Fibroblast of mammary gland (primary cell): Measurements from ENCODE around the gene TMEM143.
A peak's percentile ranks its signal among the peaks of the same experiment; 100 is the strongest.

ENCODE experiments used
- DNase-seq: peaks from one replicate; pipeline ENCODE4 v3.0.0-alpha.2; 2010; ENCODE audit warnings: low read depth
- H3K4me3 ChIP-seq: 2 replicates; pipeline ENCODE4 v1.5.1; 2011; ENCODE audit warnings: low read depth, mild to moderate bottlenecking, low read length, moderate library complexity; ENCODE audit not compliant: control insufficient read depth
- TF ChIP-seq, protein P1 (sequence below): conservative IDR thresholded peaks from 2 replicates; pipeline ENCODE4 v1.5.1; 2011; ENCODE audit warnings: low read depth, low read length, inconsistent platforms; ENCODE audit not compliant: control insufficient read depth, insufficient read depth

TMEM143 gene

DNA sequence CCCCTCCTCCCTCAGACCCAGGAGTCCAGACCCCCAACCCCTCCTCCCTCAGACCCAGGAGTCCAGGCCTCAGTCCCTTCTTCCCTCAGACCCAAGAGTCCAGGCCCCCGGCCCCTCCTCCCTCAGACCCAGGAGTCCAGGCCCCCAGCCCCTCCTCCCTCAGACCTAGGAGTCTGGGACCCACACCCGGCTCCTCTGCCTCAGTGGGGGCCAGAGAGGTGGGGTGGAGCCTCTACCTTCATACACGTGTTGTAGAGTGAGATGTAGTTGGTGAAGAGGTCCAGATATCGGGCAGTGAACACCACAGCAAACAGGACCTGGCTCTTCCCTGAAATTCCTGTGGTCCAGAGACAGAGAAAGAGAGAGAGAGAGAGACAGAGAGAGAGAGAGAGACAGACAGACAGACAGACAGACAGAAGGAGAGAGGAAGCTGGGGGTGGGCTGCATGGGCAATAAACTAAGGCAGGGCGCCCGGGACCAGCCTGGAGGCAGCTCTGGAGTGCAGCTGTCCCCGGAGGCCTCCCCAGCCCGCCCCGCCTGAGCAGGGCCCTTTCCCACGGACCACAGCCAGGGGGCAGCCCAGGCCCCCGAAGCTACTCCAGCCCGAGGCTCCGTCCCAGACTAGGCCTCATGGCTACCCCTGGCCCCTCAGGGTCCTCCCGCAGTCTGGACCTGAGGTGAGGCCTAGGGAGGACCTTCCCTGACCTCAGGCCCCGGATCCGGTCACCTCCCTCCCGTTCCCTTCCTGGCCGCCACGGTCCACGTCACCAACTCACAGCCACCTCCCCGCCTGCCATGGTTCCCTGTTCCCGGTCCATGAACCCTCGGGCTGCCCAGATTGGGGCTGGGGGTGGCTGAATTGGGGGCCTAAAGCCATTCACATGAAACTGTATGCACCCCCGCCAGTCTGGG lies 26.7 kb upstream of the TMEM143 start:
- H3K4me3 ChIP-seq, result peak overlapping the region; percentile 78
- DNase-seq, result peak; percentile 55
- TF ChIP-seq, protein P1, sequence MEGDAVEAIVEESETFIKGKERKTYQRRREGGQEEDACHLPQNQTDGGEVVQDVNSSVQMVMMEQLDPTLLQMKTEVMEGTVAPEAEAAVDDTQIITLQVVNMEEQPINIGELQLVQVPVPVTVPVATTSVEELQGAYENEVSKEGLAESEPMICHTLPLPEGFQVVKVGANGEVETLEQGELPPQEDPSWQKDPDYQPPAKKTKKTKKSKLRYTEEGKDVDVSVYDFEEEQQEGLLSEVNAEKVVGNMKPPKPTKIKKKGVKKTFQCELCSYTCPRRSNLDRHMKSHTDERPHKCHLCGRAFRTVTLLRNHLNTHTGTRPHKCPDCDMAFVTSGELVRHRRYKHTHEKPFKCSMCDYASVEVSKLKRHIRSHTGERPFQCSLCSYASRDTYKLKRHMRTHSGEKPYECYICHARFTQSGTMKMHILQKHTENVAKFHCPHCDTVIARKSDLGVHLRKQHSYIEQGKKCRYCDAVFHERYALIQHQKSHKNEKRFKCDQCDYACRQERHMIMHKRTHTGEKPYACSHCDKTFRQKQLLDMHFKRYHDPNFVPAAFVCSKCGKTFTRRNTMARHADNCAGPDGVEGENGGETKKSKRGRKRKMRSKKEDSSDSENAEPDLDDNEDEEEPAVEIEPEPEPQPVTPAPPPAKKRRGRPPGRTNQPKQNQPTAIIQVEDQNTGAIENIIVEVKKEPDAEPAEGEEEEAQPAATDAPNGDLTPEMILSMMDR, result peak; percentile 56

DNA sequence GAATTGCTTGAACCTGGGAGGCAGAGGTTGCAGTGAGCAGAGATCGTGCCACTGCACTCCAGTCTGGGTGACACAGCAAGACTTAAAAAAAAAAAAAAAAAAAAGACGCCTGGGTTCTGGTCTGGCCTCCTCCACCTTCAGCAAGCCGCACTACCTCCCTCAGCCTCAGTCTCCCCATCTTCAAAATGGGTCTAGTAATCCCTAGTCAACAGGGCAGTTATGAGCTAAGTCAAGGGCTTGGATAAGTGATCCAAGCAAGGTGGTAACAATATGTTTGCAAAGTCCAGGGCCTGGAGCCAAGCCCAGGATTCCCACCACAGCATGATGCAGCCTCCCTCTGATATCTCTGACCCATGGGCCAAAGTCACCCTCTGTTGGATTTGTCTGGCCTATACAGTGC lies 23.2 kb upstream of the TMEM143 start:
- DNase-seq, result peak; percentile 24
- H3K4me3 ChIP-seq, result no peak overlapping the region
- TF ChIP-seq, protein P1, result no peak

DNA sequence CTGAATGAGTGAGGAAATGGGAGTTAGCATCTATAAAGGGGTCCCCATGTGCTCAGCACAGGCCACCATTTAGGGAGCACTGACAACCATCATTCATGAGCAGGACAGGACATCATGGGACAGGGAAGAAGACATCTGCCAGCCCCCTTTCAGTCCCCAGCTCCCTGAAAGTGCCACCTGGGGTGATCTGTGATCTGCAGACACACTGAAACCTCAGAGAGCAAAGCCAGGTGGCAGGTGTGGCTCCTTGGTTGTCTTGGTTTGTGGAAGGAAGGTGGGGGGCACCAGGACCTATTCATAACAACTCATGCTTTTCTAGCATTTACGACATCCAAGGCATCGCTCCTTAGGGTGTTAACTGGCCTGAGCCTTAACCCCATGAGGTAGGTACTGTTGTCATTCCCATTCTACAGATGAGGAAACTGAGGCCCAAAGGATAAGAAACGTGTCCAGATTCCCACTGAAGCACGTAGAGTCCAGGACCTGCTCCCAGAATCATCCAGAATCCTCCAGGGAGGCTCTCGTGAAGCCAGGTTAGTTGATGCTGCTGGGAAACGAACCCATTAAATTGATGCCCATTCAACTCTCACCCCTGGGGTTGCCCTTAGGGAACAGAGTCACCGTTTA lies 21.8 kb upstream of the TMEM143 start:
- DNase-seq, result no peak
- no peak overlapping the region for H3K4me3 ChIP-seq
- TF ChIP-seq, protein P1, result no peak

DNA sequence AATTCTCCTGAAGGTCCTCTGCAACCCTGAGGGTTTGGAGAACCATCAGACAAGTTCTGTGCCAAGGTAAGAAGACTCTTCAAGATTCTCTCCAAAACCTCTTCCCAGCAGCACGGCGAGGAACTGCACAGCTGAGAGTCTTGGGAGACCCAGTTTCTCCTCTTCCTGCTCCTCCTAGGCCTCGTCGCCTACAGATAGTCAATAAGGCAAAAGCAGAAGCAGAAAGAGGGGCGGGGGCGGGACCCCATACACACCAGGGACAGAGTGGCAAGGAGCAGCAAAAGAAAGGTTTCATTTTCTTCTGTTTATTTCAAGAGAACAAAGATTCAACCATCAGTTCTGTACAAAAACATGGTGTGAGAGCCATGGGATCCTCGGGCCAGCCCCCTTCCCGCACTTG lies 18.5 kb upstream of the TMEM143 start:
- TF ChIP-seq, protein P1, result no peak
- DNase-seq, result no peak
- H3K4me3 ChIP-seq, result no peak overlapping the region

DNA sequence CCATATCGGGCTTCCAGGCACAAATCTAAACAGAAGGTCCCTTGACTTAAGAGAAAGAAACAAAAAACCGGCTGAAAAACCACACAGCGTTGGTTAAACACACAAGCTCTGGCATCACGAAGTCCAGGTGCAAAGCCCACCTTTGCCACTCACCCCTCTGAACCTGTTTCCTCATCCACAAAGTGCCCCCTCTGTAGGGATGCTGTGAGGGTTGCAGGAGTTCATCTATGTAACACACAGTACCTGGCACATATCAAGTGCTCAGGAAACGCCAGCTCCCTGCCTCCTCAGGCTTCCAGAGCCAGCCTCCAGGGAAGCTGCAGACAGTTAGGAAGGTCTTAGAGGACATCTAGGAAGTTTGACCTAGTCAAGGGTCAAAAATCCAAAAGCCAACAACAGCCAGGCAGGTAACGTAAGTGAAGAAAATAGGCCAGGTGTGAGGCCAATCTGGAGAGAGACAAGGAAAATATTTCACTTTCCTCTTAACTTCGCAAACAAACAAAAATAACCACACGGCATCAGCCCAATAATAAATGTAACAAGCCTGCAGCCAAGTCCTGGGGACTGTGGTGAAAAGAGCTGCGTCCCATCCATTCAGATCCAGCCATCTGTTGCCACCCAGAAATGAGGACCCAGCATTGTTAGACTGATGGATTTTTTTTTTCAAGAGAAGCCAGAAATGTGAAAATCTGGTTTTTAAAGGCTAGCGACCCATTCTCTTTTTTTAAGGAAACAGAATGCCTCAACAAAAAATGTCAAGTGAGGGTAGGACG lies 17.6 kb upstream of the TMEM143 start:
- no peak for DNase-seq

DNA sequence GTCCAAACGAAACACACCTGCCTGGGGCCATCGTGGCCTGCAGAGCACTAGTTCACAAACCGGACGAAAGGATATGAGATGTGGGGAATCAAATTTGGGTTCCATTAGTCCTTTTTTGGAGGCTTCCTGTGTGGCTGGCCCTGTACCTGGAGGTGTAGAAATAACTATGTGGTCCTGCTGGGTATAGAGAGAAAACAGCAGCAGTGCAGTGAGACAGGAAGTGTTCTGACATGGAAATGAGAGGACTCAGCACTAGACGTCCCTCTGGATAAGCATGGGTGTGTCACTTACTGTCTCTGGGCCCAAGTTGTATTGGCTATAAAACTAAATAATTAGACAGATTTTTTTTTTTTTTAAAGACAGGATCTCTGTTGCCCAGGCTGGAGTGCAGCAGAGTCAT lies 15.3 kb upstream of the TMEM143 start:
- H3K4me3 ChIP-seq, result no peak overlapping the region
- DNase-seq, result no peak
- TF ChIP-seq, protein P1, result no peak

More for the DNA sequence above, 17.6 kb upstream of the TMEM143 start:
- no peak overlapping the region for H3K4me3 ChIP-seq
- TF ChIP-seq, protein P1, result no peak
